Urinary bladder (tissue), 4 donors: ENCODE data around the gene TNS3. TPM values are rescaled to one million over a fixed set of nuclear protein-coding genes. Genes with fewer than 3 reads are reported as not detected.
A peak's percentile ranks its signal among the peaks of the same experiment; 100 is the strongest.

Experiments
- DNase-seq: peaks from one replicate; pipeline ENCODE4 v3.0.0-alpha.2; 2015; ENCODE audit errors: extremely low spot score
- H3K27ac ChIP-seq: one replicate; pipeline ENCODE4 v1.5.1; 2013; ENCODE audit warnings: low read depth, mild to moderate bottlenecking, moderate library complexity
- H3K36me3 ChIP-seq: one replicate; pipeline ENCODE4 v1.6.1; 2013; ENCODE audit warnings: mild to moderate bottlenecking, moderate library complexity; ENCODE audit not compliant: insufficient read depth
- H3K4me1 ChIP-seq: one replicate; pipeline ENCODE4 v1.6.1; 2013; ENCODE audit warnings: mild to moderate bottlenecking, moderate library complexity; ENCODE audit not compliant: insufficient read depth
- H3K4me3 ChIP-seq: one replicate; pipeline ENCODE4 v1.5.1; 2013; ENCODE audit warnings: low read depth, low read length
- WGBS: extraction: QIAGEN DNeasy Blood & Tissue Kit; methylation state at CpG from one replicate; pipeline ENCODE4 v1.1.7; 2013; 5-methylcytosine and 5-hydroxymethylcytosine counted together
- polyA plus RNA-seq: library from polyadenylated mRNA; stranded (reverse); fragments of 200-250 nt; gene quantifications from one replicate; pipeline ENCODE4 v1.2.3, GENCODE V29; 2013
- total RNA-seq: library from RNA; depleted of rRNA; stranded (reverse); fragments of >200 nt; gene quantifications from one replicate; pipeline ENCODE4 v1.2.3, GENCODE V29; 2014
- donor health status: healthy with polysubstance abuse.
- donor health status: healthy.

TNS3 gene
- total and polyA plus RNA-seq, 2 donors, result 15.5 to 71.3 TPM

GRCh38 chr7:47454974-47455871, 126.7 kb downstream of the TNS3 start:
- Histone ChIP-seq H3K4me3 (no peak overlapping the region), H3K4me1 (no peaks in the 10 kb centered on the region), H3K27ac (no peak overlapping the region), H3K36me3 (no peaks in the 10 kb centered on the region)
- DNase-seq, result no peak
- 97% methylated on average over 7 of the region's 7 CpGs for WGBS

GRCh38 chr7:47454069-47454973, 127.6 kb downstream of the TNS3 start:
- WGBS, result 74% methylated on average over 14 of the region's 14 CpGs
- Histone ChIP-seq H3K4me3 (no peak overlapping the region), H3K4me1 (no peaks in the 10 kb centered on the region), H3K36me3 (no peaks in the 10 kb centered on the region), H3K27ac (no peak overlapping the region)
- DNase-seq, result no peak

GRCh38 chr7:47453093-47454061, 128.5 kb downstream of the TNS3 start:
- WGBS, result 49% methylated on average over 23 of the region's 23 CpGs
- Histone ChIP-seq H3K4me3 (no peak overlapping the region), H3K36me3 (no peaks in the 10 kb centered on the region), H3K4me1 (no peaks in the 10 kb centered on the region), H3K27ac (peak overlapping the region; percentile 71)
- no peak for DNase-seq

GRCh38 chr7:47452715-47453092, 129.2 kb downstream of the TNS3 start:
- peak overlapping the region; percentile 71 for H3K27ac ChIP-seq
- H3K4me3 ChIP-seq, result no peak overlapping the region
- no peak for DNase-seq
- H3K4me1 ChIP-seq, result no peaks in the 10 kb centered on the region
- 84% methylated on average over 11 of the region's 11 CpGs for WGBS
- H3K36me3 ChIP-seq, result no peaks in the 10 kb centered on the region

GRCh38 chr7:47452295-47452694, 129.6 kb downstream of the TNS3 start:
- Histone ChIP-seq H3K4me1 (no peaks in the 10 kb centered on the region), H3K4me3 (no peak overlapping the region), H3K36me3 (no peaks in the 10 kb centered on the region), H3K27ac (no peak overlapping the region)
- no peak for DNase-seq
- 63% methylated on average over 3 of the region's 3 CpGs for WGBS

- Histone ChIP-seq H3K27ac (no peak overlapping the region), H3K4me1 (no peaks in the 10 kb centered on the region), H3K4me3 (no peak overlapping the region), H3K36me3 (no peaks in the 10 kb centered on the region)
- WGBS, result 28% methylated on average over 3 of the region's 3 CpGs
- DNase-seq, result no peak
Measured at GRCh38 chr7:47451851-47452205, 130.1 kb downstream of the TNS3 start.

- no peak for DNase-seq
- WGBS, result 88% methylated on average over 11 of the region's 11 CpGs
- H3K27ac ChIP-seq, result no peak overlapping the region
- H3K4me3 ChIP-seq, result no peak overlapping the region
- H3K36me3 ChIP-seq, result no peaks in the 10 kb centered on the region
- no peaks in the 10 kb centered on the region for H3K4me1 ChIP-seq
Measured at GRCh38 chr7:47449810-47450590, 131.9 kb downstream of the TNS3 start.

- no peaks in the 10 kb centered on the region for H3K4me1 ChIP-seq
- H3K36me3 ChIP-seq, result no peaks in the 10 kb centered on the region
- DNase-seq, result no peak
- WGBS, result 94% methylated on average over 9 of the region's 9 CpGs
- no peak overlapping the region for H3K27ac ChIP-seq
- H3K4me3 ChIP-seq, result no peak overlapping the region
Measured at GRCh38 chr7:47448971-47449370, 132.9 kb downstream of the TNS3 start.

GRCh38 chr7:47447621-47448349, 134.1 kb downstream of the TNS3 start:
- DNase-seq, result no peak
- no peak overlapping the region for H3K4me3 ChIP-seq
- WGBS, result 88% methylated on average over 12 of the region's 12 CpGs
- no peak overlapping the region for H3K27ac ChIP-seq
- no peaks in the 10 kb centered on the region for H3K36me3 ChIP-seq
- no peaks in the 10 kb centered on the region for H3K4me1 ChIP-seq

- Histone ChIP-seq H3K27ac (peak overlapping the region; percentile 46), H3K4me1 (no peaks in the 10 kb centered on the region), H3K36me3 (no peaks in the 10 kb centered on the region), H3K4me3 (no peak overlapping the region)
- 80% methylated on average over 9 of the region's 9 CpGs for WGBS
- DNase-seq, result no peak
Measured at GRCh38 chr7:47446871-47447466, 134.9 kb downstream of the TNS3 start.

GRCh38 chr7:47444376-47445098, 137.4 kb downstream of the TNS3 start:
- no peak for DNase-seq
- Histone ChIP-seq H3K27ac (no peak overlapping the region), H3K4me1 (no peaks in the 10 kb centered on the region), H3K4me3 (no peak overlapping the region), H3K36me3 (no peaks in the 10 kb centered on the region)
- 86% methylated on average over 14 of the region's 14 CpGs for WGBS
